ENCODE results near the gene SHISA9.

The SHISA9 gene

DNA sequence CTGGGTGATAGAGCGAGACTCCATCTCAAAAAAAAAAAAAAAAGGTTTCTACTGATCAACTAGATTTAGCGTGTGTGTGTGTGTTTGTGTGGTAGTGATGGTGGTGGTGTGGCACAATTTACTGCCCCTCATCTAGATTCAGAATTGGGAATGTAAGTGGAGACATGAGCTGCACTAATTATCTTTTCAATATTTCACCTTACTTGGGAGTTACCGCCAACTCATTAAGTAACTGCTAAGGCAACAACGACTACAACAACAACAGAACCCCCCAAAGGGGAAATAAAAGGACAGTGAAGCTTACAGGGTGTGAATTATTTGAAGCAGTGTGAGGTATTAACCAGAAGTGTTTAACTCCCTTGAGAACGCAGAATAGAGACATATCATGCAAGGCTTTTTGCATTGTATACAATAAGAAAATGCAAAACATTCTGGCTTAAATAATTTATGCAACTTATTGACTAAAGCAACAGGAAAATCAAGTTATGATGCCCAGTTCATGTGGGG, 180.5 kb downstream of the SHISA9 start:
- H3K36me3 ChIP-seq (ENCODE audit: insufficient read depth, low read length) = no peaks in the 10 kb centered on the region
- H3K79me2 ChIP-seq (ENCODE audit: insufficient read depth, low read length) = no peaks in the 10 kb centered on the region
- no peaks in the 10 kb centered on the region for H4K20me1 ChIP-seq (ENCODE audit: insufficient read depth, low read length)
- H3K4me2 ChIP-seq (ENCODE audit: low read length) = no peak overlapping the region
- H3K4me1 ChIP-seq (ENCODE audit: insufficient read depth, low read length, severe bottlenecking) = no peaks in the 10 kb centered on the region
- no peaks in the 10 kb centered on the region for H3K9me2 ChIP-seq (ENCODE audit: low read depth, low read length)
- no peak overlapping the region for H3K27ac ChIP-seq (ENCODE audit: low read depth, low read length, poor library complexity, severe bottlenecking)
- H3K27me3 ChIP-seq (ENCODE audit: insufficient read depth, low read length) = no peaks in the 10 kb centered on the region
- TF ChIP-seq, protein P1, sequence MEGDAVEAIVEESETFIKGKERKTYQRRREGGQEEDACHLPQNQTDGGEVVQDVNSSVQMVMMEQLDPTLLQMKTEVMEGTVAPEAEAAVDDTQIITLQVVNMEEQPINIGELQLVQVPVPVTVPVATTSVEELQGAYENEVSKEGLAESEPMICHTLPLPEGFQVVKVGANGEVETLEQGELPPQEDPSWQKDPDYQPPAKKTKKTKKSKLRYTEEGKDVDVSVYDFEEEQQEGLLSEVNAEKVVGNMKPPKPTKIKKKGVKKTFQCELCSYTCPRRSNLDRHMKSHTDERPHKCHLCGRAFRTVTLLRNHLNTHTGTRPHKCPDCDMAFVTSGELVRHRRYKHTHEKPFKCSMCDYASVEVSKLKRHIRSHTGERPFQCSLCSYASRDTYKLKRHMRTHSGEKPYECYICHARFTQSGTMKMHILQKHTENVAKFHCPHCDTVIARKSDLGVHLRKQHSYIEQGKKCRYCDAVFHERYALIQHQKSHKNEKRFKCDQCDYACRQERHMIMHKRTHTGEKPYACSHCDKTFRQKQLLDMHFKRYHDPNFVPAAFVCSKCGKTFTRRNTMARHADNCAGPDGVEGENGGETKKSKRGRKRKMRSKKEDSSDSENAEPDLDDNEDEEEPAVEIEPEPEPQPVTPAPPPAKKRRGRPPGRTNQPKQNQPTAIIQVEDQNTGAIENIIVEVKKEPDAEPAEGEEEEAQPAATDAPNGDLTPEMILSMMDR (IDR thresholded peaks at IDR 0.05; ENCODE audit: low read length) = no peak
- no peak for TF ChIP-seq EZH2 (IDR thresholded peaks at IDR 0.05; ENCODE audit: borderline replicate concordance, low read length)
- no peaks in the 10 kb centered on the region for H3K9me3 ChIP-seq (ENCODE audit: low read length)
- no peak overlapping the region for H3K4me3 ChIP-seq (ENCODE audit: low read depth, low read length, poor library complexity, severe bottlenecking)
- no peak overlapping the region for H3K9ac ChIP-seq (ENCODE audit: low read length)
- no peak overlapping the region for H2AFZ ChIP-seq (ENCODE audit: low read length)
- H3F3A ChIP-seq (ENCODE audit: insufficient read depth, low read length) = no peaks in the 10 kb centered on the region

DNA sequence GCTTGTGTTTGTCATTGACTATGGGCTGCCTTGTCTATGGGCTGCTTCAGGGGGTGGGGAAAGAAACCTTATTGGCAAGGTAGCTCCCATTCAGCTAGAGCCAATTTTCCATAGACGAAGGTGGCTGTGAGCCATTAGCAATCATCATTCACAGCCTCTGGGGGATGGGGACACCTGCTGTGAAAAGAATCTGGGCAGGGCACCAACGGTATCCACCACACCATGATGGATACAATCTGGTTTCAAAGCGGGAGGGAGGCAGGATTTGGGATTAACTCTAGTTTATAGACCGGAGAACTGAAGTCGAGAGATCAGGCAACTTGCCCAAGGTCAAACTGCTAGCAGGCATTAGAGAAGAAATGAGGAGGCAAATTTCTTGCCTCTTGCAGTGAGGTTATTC, 182.3 kb downstream of the SHISA9 start:
- H3K9me2 ChIP-seq (ENCODE audit: low read depth, low read length) = no peaks in the 10 kb centered on the region

GRCh38 chr16:13084331-13084730, 182.9 kb downstream of the SHISA9 start:
- Histone ChIP-seq H3K36me3 (ENCODE audit: insufficient read depth, low read length) (no peaks in the 10 kb centered on the region), H2AFZ (ENCODE audit: low read length) (no peak overlapping the region)

More for the DNA sequence above, 182.3 kb downstream of the SHISA9 start:
- H3K27ac ChIP-seq (ENCODE audit: low read depth, low read length, poor library complexity, severe bottlenecking) = no peak overlapping the region
- H3K9ac ChIP-seq (ENCODE audit: low read length) = no peak overlapping the region
- TF ChIP-seq, protein P1 (IDR thresholded peaks at IDR 0.05; ENCODE audit: low read length) = no peak
- no peak for TF ChIP-seq EZH2 (IDR thresholded peaks at IDR 0.05; ENCODE audit: borderline replicate concordance, low read length)
- H4K20me1 ChIP-seq (ENCODE audit: insufficient read depth, low read length) = no peaks in the 10 kb centered on the region
- no peaks in the 10 kb centered on the region for H3K79me2 ChIP-seq (ENCODE audit: insufficient read depth, low read length)
- no peaks in the 10 kb centered on the region for H3K9me3 ChIP-seq (ENCODE audit: low read length)
- H3K4me1 ChIP-seq (ENCODE audit: insufficient read depth, low read length, severe bottlenecking) = no peaks in the 10 kb centered on the region
- no peak overlapping the region for H3K4me3 ChIP-seq (ENCODE audit: low read depth, low read length, poor library complexity, severe bottlenecking)
- H3F3A ChIP-seq (ENCODE audit: insufficient read depth, low read length) = no peaks in the 10 kb centered on the region
- H3K4me2 ChIP-seq (ENCODE audit: low read length) = no peak overlapping the region
- no peaks in the 10 kb centered on the region for H3K27me3 ChIP-seq (ENCODE audit: insufficient read depth, low read length)
- no peak overlapping the region for H2AFZ ChIP-seq (ENCODE audit: low read length)
- no peaks in the 10 kb centered on the region for H3K36me3 ChIP-seq (ENCODE audit: insufficient read depth, low read length)

More at GRCh38 chr16:13084331-13084730, 182.9 kb downstream of the SHISA9 start:
- no peak overlapping the region for H3K4me3 ChIP-seq (ENCODE audit: low read depth, low read length, poor library complexity, severe bottlenecking)
- H3F3A ChIP-seq (ENCODE audit: insufficient read depth, low read length) = no peaks in the 10 kb centered on the region
- H3K9me2 ChIP-seq (ENCODE audit: low read depth, low read length) = no peaks in the 10 kb centered on the region
- no peak overlapping the region for H3K9ac ChIP-seq (ENCODE audit: low read length)
- no peak overlapping the region for H3K4me2 ChIP-seq (ENCODE audit: low read length)
- H3K9me3 ChIP-seq (ENCODE audit: low read length) = no peaks in the 10 kb centered on the region
- TF ChIP-seq EZH2 (IDR thresholded peaks at IDR 0.05; ENCODE audit: borderline replicate concordance, low read length) = no peak
- TF ChIP-seq, protein P1 (IDR thresholded peaks at IDR 0.05; ENCODE audit: low read length) = no peak
- H3K79me2 ChIP-seq (ENCODE audit: insufficient read depth, low read length) = no peaks in the 10 kb centered on the region
- H4K20me1 ChIP-seq (ENCODE audit: insufficient read depth, low read length) = no peaks in the 10 kb centered on the region
- H3K27me3 ChIP-seq (ENCODE audit: insufficient read depth, low read length) = no peaks in the 10 kb centered on the region
- no peaks in the 10 kb centered on the region for H3K4me1 ChIP-seq (ENCODE audit: insufficient read depth, low read length, severe bottlenecking)
- no peak overlapping the region for H3K27ac ChIP-seq (ENCODE audit: low read depth, low read length, poor library complexity, severe bottlenecking)

Measured in OCI-LY1 (cell line).